GM21529 (cell line): Measurements from ENCODE around the gene VIL1.

ENCODE experiments used
- ATAC-seq: cut with Tn5 transposase; IDR thresholded peaks from one replicate; pipeline ENCODE4 v1.9.1; 2021; ENCODE audit not compliant: unreplicated experiment

Gene VIL1

DNA sequence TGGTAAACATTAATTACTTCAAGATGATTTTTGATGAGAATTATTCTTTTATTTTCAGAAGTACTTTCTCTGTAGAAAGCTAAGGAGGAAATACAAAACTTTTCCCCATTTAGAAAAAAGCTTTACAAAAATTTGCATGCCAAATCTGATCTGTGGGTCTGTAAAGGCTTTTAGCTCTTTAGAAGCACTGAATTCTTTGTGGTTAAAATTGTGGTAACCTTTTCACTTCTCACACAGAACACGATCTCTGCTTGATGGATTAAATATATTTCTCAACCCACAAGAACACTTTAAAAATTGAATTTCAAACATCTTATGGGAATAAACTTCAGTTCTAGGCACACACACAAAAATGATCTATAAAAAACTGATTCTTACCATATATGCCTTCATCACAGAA, 63.7 kb downstream of the VIL1 start:
- no peak for ATAC-seq

DNA sequence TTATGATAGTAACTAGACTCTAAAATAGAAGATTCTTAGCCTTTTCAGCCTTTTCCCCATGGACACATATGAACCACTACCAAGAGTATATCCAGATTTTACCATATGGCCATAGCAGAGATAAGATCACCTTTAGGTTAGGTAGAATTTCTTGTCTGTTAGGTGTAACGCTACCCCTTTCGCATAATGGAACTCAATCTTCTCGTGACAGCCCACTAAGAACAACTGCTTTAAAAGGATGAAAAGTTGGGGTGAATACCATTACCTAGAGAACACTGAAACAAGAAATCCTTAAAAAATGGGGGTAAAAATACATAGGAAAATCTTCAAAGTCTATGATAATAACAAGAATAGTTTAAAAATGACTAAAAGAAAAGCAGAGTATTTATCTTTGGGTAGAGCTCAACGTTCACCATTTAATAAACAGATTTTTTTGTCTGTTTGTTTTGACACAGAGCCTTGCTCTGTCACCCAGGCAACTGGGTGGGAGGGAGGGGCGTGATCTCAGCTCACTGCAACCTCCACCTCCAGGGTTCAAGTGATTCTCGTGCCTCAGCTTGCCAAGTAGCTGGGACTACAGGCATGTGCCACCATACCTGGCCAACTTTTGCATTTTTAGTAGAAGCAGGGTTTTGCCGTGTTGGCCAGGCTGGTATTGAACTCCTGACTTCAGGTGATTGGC, 67.2 kb downstream of the VIL1 start:
- no peak for ATAC-seq

DNA sequence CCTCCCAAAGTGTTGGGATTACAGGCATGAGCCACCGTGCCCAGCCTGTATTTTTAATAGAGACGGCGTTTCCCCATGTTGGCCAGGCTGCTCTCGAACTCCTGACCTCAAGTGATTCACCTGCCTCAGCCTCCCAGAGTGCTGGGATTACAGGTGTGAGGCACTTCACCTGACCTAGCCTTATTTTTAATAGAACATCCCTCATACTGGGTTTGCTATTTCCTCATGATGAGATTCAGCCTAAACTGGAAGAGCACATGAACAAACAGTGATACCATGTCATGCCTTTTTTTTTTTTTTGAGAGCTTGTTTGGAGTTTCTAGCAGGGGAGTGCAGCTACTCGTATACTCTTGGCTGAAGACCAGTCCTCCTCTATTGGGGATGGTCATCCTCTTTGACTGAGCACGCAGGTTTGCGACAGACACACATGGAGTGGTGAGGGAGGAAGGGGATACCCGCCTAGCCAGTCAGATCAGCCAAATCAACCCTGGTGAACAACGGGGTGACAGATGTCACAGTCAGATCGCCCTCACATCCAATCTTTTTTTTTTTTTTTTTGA, 81.7 kb downstream of the VIL1 start:
- no peak for ATAC-seq

DNA sequence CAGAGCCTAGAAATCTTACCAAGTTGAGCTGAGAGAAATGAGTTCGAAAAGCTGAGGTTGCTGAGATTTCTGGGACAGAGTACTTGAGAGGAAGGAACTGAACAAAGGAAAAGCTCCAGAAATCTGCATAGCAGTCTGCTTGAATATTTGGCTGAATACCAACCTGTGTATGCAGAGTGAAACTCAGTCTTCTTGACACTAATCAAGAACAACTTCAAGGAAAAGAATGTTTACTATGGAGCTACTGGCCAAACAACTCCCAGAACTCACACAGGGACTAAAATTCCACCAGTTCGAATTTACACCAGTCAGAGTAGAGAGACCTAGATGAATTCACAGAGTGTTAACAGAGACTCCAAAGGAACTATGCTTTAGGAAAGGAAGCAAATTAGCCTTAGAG, 82.7 kb downstream of the VIL1 start:
- ATAC-seq = no peak
